Inferior parietal cortex (tissue), 1 donor: ENCODE measurements around the gene NXPH1.

Source experiments
- DNase-seq: peaks from one replicate; pipeline ENCODE4 v3.0.0-alpha.2; 2016; ENCODE audit errors: extremely low spot score

The NXPH1 gene

GRCh38 chr7:8433477-8434289 is at the start of gene NXPH1:
Gene NXPH1, plus strand, starts transcription at chr7:8433609.
- no peak for DNase-seq

- no peak for DNase-seq
These were observed 48.5 kb upstream of the NXPH1 start for GRCh38 chr7:8384901-8385300.

GRCh38 chr7:8386926-8387550 is 46.4 kb upstream of the NXPH1 start:
- DNase-seq: no peak

- DNase-seq: peak; percentile 70
These were observed 45.7 kb upstream of the NXPH1 start for GRCh38 chr7:8387551-8388256.

GRCh38 chr7:8388257-8388625 is 45.2 kb upstream of the NXPH1 start:
- no peak for DNase-seq

- peak; percentile 76 for DNase-seq
These were observed 43.7 kb upstream of the NXPH1 start for GRCh38 chr7:8389593-8390261.

GRCh38 chr7:8390262-8390626 is 43.2 kb upstream of the NXPH1 start:
- no peak for DNase-seq

- no peak for DNase-seq
These were observed 41.9 kb upstream of the NXPH1 start for GRCh38 chr7:8391353-8392062.

- no peak for DNase-seq
These were observed 37.1 kb upstream of the NXPH1 start for GRCh38 chr7:8396294-8396693.

GRCh38 chr7:8408871-8409270 is 24.5 kb upstream of the NXPH1 start:
- DNase-seq: no peak

- DNase-seq: no peak
These were observed 22.3 kb upstream of the NXPH1 start for GRCh38 chr7:8411103-8411502.

- no peak for DNase-seq
These were observed 19.8 kb upstream of the NXPH1 start for GRCh38 chr7:8413600-8413999.

- peak; percentile 90 for DNase-seq
These were observed 14.7 kb upstream of the NXPH1 start for GRCh38 chr7:8418629-8419245.

GRCh38 chr7:8422177-8422576 is 11.2 kb upstream of the NXPH1 start:
- DNase-seq: no peak

GRCh38 chr7:8423057-8423456 is 10.4 kb upstream of the NXPH1 start:
- no peak for DNase-seq

GRCh38 chr7:8425223-8425622 is 8.2 kb upstream of the NXPH1 start:
- DNase-seq: no peak

- no peak for DNase-seq
These were observed 2.8 kb upstream of the NXPH1 start for GRCh38 chr7:8430643-8431042.

GRCh38 chr7:8434290-8435002 is 1.0 kb downstream of the NXPH1 start:
- DNase-seq: no peak

GRCh38 chr7:8435095-8435494 is 1.7 kb downstream of the NXPH1 start:
- no peak for DNase-seq
